ENCODE data around the gene CT47B1.

DNA sequence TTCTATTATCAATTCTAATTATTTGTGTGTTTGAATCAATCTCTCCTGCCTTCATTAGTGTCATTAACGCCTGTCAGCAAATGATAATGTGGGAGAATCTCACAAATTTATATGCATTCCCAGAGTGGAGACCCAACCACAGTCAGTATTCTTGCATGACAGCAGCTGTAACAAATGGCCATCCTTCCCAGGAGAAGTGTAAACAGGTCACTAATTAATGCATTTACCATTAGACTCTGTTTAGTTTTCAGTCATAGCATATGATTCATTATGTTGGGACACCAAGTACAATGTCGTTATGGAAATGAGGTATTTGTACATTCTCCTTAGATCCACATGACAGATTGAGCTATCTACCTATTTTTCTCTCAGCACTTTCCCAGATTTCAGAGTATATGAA lies 50.5 kb downstream of the CT47B1 start:
- TF ChIP-seq, protein P1, sequence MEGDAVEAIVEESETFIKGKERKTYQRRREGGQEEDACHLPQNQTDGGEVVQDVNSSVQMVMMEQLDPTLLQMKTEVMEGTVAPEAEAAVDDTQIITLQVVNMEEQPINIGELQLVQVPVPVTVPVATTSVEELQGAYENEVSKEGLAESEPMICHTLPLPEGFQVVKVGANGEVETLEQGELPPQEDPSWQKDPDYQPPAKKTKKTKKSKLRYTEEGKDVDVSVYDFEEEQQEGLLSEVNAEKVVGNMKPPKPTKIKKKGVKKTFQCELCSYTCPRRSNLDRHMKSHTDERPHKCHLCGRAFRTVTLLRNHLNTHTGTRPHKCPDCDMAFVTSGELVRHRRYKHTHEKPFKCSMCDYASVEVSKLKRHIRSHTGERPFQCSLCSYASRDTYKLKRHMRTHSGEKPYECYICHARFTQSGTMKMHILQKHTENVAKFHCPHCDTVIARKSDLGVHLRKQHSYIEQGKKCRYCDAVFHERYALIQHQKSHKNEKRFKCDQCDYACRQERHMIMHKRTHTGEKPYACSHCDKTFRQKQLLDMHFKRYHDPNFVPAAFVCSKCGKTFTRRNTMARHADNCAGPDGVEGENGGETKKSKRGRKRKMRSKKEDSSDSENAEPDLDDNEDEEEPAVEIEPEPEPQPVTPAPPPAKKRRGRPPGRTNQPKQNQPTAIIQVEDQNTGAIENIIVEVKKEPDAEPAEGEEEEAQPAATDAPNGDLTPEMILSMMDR (IDR thresholded peaks at IDR 0.05; ENCODE audit: low read depth, low read length): no peak
- TF ChIP-seq POLR2A (IDR thresholded peaks at IDR 0.05; ENCODE audit: extremely low read depth, insufficient read length) (no peak), MYC (IDR thresholded peaks at IDR 0.05; ENCODE audit: low read depth, low read length) (no peak)
- TF ChIP-seq, protein P2, sequence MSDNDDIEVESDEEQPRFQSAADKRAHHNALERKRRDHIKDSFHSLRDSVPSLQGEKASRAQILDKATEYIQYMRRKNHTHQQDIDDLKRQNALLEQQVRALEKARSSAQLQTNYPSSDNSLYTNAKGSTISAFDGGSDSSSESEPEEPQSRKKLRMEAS (IDR thresholded peaks at IDR 0.05; ENCODE audit: low read depth, low read length): no peak

Data from NB4 (cell line).